Measurements from ENCODE around the gene TRAF3IP1.
"Not testable (repeated sequence)": the region's sequence is repeated elsewhere in the genome, so short reads cannot be mapped to it uniquely, and the experiment has no call there.

The TRAF3IP1 gene

DNA sequence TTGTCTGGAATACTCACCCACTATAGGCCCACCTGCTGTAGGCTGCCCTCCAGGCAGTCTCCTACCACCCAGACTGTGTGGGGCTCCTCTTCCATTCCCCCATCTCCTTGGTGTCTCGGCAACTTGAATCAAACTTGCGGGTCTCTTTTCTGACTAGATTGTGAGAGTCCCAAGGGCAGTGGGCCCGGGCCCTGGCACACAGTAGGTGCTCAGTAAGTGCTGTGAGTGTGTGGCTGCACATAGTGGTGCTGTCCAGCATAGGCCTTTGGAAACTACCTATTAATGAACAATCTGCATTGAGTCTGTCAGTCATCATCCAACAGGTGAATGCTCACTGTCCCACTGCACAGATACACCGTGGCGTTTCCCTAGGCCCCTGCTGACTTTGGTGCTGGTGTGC is 62.8 kb downstream of the TRAF3IP1 start:
- no peak for DNase-seq

DNA sequence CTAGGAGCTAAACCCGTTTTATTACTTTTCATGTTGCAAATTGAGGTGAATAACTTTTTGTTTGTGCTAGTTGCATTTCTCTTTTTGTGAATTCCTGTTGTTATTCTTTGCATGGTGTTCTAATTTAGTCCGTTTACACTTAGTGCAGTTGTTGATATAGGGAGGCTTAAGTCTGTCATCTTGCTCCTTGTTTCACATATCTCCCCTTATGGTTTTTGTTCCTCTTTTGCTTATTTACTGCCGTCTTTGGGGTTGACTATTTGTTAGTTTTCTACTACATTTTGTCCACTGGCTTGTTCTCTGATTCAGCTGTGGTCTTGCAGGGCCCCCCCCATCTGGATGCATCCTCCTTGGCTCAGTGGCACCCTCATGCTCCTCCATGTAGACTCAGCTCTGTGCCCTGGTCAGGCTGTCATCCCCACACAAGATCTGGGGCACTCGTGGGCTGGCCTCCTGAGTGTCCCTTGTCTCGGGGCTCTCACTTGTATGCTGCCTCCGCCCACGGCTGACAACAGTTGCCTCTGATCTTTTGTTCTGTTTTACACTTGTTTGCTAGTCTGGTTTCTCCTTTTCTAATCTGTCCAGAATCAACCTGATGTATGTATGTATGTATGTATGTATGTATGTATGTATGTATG is 63.5 kb downstream of the TRAF3IP1 start:
- no peak for DNase-seq

DNA sequence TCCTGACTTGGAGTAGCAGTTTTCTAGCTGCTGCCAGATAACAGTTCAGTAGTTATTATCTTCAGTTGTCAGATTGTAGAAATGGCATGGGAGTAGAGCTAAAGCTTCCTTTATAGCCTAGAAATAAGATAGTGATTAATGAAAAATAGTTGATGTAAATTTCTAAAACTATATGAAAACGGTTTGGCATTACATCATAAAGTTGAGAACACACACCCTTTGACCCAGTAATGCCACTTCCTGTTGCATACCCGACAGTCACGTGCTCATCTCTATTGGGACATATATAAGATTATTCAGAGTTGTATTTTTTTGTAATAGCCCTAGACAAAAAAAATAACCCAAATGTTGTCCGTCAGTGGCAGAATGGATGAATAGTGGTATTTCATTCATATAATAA is 67.0 kb downstream of the TRAF3IP1 start:
- DNase-seq: no peak

DNA sequence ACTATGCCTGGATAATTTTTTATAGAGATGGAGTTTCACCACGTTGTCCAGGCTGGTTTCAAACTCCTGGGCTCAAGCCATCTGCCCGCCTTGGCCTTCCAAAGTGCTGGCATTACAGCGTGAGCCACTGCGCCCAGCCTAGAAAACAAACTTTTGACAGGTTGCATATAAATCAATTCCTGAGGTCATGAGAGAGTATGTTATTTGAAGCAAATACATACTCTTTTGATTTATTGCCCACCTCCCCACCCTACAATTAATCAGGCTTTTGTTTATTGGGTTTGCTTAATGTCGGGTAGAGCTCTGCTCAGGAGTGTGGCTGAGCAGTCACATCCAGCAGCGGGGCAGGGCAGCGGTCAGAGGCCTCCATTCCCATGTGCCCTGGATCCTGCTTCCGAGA is 68.5 kb downstream of the TRAF3IP1 start:
- no peak for DNase-seq

DNA sequence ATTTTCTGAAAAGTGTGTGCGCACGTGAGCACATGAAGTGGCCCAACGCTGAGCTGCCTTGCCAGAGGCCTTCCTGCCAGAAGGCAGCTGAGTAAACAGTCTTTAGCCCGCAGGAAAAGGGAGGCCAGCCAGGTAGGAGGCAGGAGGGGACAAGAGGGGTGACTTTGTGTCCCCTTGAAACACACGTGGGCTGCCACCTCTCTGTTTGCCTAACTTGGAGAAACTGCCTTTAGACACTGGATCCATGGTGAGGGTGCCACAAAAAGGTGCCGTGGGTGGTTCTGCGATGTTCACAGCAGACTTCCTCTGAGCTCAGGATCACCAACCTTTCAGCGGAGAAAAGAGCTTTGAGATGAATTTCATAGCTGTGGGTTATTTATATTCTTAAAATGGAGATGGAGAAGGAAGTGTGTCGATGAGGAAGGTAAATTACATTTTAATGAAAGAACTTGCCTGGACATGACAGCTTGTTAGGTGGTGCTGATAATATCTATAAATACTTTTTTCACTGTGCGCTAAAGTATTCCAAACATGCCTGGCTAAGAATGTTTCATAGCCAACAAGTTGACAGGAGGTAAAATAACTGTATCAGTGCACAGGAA is 69.8 kb downstream of the TRAF3IP1 start:
- no peak for DNase-seq

DNA sequence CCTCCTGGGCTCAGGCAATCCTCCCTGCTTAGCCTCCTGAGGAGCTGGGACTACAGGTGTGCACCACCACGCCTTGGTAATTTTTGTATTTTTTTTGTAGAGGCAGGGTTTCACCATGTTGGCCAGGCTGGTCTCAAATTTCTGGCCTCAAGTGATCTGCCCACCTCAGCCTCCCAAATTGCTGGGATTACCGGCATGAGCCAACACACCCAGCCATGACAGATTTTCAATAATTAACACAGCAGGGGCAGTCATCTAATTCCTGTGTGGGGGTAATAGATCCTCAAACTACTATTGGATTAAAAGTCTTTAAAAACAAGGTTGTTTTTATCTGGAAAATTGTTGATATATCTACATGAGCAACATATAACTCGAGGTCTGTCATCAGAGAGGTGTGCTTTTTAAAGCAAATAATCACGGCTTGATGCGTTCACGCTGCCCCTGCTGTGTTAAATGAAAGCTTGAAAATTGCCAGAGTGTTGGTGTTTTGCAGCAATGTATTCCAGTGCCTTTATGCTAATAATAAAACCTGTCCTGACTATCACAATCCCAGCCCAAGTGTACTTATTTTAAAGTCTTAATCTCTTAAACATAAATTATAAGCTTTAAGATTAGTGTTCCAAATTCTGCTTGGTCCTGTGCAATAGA is 70.8 kb downstream of the TRAF3IP1 start:
- DNase-seq: no peak

DNA sequence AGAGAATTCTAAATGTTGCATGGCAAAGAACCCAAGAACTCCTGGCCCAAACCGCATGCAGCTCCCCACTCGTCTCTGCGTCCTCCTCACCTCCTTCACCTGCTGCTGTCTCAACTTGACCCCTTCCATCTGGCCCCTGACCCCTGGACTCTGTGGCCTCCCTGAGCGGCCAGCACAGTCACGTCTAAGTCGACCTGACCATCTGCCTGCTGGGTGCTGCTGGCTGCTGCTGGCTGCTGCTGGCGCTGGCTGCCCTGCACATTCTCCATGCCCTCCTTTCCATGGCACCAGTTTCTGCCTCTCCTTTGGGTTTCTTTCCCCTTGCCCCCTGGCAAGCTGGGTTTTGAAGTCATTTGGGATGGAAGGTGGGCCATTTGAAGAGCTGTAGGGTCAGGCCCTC is 76.3 kb downstream of the TRAF3IP1 start:
- DNase-seq: no peak

DNA sequence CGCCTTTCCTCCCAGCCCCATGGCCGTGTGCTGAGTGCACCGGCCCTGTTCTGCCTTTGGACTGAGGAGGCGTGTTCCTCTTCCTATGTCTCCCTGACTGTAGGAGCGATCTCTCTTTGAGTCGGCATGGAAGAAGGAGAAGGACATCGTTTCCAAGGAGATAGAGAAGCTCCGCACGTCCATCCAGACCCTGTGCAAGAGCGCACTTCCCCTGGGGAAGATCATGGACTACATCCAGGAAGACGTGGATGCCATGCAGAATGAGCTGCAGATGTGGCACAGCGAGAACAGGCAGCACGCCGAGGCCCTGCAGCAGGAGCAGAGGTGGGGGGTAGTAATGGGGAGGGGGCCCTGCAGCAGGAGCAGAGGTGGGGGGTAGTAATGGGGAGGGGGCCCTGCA is 77.0 kb downstream of the TRAF3IP1 start:
- DNase-seq: no peak

DNA sequence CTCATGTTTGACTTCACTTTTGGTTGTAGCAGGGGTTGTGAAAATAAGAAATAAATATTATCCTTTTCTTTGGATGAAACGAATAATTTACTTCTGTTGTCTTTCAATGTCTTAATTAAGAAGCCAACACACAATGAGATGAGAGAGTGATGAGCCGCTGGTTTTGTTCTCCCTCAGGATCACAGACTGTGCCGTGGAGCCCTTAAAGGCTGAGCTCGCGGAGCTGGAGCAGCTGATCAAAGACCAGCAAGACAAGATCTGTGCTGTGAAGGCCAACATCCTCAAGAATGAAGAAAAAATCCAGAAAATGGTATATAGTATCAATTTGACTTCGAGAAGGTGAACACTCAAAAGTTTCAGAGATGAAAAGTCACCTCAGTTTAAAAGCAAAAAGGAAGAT is 78.3 kb downstream of the TRAF3IP1 start:
- DNase-seq: no peak

DNA sequence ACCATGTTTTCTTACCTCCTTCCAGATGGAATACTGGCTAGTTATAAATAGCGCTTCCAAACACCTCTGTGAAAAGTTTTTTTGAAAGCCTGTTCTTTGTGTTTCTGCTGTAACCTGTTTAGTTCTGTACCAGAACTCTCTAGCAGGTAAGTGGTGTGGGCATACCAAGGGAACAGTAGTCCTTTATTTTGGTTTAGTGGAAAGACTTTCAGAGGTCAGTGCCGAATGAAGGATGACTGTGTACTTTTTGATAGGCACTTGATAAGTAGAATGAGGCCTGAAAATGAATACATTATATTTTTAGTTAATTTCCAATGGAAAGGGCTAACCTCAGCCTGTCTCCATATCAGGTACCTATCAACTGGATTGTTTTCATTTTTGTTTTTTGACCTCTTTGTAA is 78.8 kb downstream of the TRAF3IP1 start:
- no peak for DNase-seq

DNA sequence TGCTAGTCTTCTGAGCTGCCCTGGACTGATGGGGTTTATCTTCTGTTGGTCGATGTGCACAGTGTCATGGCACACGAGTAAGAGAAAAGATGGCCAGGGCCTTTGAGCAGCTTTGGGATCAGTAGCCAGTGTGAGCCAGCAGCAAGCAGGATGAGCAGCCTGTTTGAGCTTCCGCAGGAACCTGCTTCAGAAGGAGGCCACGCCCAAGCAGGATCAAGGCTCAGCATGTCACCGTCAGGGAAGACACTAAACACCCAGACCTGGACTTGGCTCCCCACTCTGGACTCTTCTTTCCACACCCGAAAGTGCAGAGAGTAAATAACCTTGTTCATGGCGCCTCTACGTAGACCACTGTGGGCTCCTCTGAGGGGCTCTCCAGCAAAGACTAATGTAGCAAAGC is 81.2 kb downstream of the TRAF3IP1 start:
- DNase-seq: no peak

DNA sequence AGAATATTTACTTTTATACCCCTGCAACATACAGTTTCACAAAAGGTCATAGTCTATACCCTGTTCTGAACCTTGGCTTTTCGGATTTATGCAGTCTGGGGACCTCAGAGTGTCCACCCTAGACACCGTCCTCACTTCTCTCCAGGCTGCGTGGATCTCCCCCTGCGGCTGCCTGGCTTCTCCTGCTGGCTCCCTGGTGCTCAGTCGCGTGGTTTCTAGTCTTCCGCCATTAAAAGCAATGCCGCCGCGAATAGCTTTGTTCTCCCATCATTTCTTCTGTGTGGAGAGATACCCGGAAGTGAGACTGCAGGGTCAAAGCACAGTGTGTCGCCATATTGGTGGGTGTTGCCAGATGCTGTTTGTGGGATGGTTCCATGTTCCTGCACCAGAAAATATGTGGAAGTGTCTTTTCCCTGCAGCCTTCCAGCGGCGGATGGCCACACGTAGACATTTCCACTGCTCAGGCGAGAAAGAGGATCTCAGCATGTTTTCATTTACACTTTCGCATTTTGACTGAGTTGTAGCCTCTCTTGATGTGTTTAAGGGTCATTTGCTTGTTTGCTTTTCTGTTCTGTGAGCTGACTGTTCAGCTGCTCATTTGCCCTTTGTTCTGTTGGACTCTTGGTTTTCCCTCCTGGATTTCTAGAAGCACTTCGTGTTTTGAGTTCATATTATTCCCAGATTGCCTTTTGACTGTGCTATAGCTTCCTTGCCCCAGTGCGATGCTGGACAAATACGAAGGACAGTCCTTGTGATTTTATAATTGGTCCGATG is 83.5 kb downstream of the TRAF3IP1 start:
- DNase-seq: no peak

DNA sequence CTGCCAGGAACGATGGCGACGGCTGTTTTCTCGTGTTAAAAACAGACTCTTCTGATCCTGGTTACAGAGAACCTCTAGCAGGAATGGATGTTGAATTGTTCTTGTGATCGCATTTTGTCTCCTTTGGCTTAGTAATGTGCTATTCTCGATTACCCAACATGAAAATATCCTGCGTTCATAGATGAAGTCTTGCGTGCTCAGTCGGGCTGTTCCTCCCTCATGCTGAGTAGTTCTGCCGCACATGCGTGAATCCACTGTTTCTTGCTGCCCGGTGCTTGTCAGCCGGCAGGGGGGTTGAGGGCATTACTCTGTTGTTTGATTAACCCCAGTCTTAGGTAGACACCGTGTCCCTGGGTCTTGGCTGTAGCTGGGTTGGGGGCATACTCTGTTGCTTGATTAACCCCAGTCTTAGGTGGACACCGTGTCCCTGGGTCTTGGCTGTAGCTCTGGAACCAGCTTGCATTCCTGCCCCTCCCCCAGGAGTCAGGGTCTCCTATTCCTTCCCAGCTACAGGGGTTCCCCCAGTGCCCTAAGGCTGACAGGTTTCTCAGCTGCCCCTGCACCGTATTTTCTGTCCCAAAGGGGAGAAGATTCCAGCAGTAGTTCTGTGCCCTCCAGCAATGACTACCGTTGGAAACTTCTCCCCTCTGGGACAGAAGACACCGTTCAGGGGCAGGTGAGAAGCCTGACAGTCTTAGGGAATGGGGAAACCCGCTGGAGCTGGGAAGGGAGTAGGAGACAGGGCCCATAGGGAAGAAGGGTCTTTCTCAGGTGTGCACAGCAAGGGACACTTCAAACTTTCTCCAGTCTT is 84.3 kb downstream of the TRAF3IP1 start:
- DNase-seq: no peak

DNA sequence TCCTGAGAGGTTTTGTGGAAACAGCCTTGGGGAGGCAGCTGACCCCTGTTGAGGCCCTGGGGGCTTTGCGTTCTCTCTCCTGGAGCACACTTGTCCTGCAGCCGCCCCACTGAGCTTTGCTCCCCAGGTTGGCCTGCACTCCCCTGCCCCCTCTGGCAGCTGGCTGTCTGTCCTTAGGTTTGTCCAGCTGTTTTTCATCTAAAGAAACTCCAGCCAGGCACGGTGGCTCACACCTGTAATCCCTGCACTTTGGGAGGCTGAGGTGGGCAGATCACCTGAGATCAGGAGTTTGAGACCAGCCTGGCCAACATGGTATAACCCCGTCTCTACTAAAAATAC is 84.9 kb downstream of the TRAF3IP1 start:
- not testable (repeated sequence) for DNase-seq

DNA sequence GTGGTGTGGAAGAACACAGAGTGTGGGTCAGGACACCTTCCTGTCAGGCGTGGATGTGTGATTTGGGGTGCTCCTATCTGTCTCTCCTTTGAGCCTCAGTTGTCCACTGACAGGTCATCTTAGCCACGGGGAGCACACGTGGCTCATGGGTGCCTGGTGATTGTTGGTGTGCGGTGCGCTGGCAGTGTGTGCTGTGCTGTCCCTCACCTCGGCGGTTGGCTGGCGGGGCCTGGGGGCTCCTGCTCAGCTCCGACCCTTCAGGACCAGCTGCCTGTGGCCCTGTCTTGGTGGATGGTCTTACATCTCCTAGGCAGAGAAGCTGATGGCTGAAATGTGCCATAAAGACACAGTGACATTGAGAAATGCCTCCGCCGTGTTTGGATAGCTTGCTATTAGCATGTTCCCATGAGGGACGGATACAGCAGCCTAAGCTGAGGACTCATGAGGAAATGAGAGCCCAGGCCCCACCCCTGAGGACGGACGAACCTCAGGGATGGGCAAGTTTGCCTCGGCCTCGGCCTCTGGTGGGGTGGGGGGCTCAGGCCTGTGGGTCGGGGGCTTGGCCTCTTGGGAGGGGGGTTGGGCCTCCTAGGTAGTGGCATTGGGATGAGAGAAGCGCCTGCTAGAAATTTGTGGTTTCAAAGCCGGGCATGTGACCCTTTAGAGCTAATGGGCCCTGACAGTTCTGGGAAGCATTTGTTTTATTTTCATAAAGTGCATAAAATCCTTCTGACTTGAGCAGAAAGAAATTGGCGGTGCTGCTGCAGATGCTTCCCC is 86.1 kb downstream of the TRAF3IP1 start:
- no peak for DNase-seq

DNA sequence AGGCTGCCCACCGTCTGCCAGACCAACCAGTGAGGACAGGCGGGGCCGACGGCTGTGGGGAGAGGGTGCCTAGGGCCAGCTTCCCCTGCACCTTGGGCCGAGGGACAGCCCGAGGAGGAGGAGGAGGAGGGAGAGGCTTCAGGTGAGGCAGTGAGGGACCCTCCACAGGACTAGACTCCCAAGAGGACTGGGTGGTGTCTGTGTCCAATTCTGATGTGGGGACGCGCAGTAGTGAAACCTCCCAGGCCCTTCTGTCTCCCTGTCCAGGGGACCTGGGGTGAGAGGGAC is 86.6 kb downstream of the TRAF3IP1 start:
- no peak for DNase-seq

DNA sequence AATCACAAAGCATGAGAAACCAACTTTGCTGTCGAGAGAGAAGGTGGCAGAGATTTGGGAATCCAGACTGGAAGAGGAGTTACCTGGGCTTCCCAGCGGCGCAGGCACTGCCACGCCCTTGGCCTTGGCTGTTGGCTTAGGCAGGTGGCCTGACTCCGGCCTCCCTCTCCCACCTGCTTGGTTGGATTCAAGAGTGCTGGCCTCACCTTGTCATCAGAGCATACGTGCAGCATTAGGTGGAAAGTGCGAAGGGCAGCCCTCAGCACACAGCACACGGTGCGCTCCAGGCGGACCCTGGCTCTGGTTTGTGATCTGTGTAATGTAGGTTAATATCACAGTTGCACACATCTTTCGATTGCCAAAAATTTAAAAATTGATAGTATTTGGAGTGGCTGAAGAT is 87.2 kb downstream of the TRAF3IP1 start:
- no peak for DNase-seq

DNA sequence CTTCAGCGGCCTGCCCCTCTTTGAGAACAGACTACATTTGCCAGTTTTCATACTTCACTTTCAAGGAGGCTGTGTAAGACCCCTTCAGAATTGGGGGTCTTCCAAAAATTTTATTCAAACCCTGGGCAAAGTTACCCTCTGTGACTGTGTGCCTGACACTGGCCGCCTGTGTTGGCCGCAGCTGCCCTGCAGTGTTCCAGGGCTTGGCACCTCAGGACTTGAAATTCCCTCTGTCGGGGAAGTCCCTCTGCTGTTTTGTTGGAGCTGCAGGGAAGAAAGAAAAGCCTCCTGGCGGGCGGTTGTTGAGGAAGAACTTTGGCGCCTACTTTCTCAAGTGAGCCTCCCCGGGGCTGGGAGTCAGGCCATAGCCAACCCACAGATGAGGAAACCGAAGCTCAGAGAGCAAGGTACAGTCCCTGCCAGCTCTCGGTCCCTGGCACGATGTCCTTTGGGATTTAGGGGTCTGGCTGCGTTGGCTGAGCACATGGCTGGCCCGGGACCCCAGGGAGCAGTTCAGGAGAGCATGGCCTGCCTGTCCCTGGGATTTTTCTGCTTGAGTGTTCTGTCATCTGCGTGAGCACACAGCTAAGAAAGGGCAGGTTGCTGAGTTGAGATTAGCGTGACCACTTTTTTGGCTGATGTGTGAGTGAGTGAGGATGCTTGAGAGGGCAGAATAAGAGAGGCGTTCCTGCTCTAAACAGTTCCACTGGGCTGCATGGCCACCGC is 88.5 kb downstream of the TRAF3IP1 start:
- DNase-seq: no peak

DNA sequence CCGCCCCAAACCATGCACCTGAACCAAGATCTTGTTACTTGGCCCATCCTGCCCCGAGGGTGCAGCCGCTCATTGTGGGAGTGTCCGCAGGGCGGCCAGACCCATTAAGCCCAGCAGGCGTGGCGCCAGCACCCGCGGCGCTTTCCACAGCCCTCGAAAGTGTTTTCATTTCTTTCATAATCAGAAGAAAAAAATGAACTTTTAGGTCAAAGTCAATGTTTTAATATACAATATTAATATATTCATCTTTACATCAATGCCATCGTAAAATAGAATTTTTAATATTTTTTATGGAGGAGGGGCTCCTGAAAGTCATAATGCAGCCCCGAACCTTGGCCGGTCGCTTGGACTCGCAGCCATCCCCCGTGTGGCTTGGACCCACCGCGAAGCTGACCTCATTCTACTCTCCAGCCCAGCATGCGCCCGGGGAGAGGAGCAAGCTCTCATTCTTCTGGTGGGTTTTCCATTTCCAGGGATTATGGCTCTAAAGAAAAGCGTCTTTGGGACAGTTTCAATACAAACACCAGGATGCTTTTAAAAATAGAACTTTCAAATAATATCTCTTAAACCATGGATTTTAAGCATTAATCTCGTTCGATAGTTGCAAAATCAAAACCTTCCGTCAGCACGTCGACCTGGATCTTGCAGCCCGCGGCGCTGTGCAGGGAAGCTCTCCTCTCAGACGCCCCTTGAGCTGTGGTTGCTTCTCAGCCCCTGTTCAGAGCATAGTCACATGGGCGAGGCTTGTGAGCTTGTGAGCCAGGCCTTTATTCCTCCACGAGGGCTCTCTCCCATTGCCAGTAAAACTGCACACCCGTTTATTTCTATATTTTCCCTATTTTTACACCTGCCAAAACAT is 89.3 kb downstream of the TRAF3IP1 start:
- no peak for DNase-seq

DNA sequence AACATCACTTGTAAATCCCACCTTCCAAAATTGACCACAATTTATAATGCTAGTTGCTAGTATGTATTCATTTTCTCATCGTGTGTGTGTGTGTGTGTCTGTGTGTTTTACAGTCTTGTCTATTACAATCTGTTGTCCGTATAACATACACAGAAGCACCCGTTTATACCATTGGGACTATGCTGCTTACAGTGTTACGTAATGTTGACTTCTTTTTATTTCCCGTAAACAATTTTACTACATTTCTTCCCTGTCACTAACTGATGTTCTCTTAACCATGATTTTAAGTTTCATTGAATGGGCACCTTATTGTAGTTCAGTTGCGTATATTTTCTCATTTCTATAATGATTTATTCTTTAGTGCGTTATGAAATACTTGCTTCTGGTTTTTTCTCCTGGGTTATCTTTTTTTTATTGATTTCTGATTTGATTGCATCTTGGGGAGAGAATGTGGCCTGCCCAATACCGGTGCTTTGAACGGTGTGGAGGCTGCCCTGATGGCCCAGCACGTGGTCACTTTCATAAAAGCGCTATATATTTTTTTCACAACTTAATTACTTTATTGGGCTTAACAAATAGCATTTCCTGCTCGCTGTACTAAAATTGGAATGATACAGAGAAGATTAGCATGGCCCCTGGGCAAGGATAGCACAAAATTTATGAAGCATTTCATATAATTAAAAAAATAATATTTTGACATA is 91.9 kb downstream of the TRAF3IP1 start:
- no peak for DNase-seq
